Left ventricle myocardium inferior (tissue), 1 donor: ENCODE data around the gene GDF10. TPM values are rescaled to one million over a fixed set of nuclear protein-coding genes. Genes with fewer than 3 reads are reported as not detected.

Source experiments
- DNase-seq: peaks from one replicate; pipeline ENCODE4 v3.0.0-alpha.2; 2020
- H3K27ac ChIP-seq: fragments of 200-600 bp; replicated peaks from 2 replicates; pipeline ENCODE4 v1.8.0; 2021
- H3K27me3 ChIP-seq: fragments of 200-600 bp; 2 replicates; pipeline ENCODE4 v1.8.0; 2021; ENCODE audit warnings: low read depth
- H3K36me3 ChIP-seq: fragments of 200-600 bp; 2 replicates; pipeline ENCODE4 v1.8.0; 2021
- H3K4me1 ChIP-seq: fragments of 200-600 bp; 2 replicates; pipeline ENCODE4 v1.8.0; 2021
- H3K4me3 ChIP-seq: fragments of 200-600 bp; 2 replicates; pipeline ENCODE4 v1.8.0; 2021; ENCODE audit warnings: mild to moderate bottlenecking, moderate library complexity
- H3K9me3 ChIP-seq: fragments of 200-600 bp; replicated peaks from 2 replicates; pipeline ENCODE4 v1.8.0; 2021
- CTCF ChIP-seq: fragments of 200-600 bp; IDR thresholded peaks from 2 replicates; pipeline ENCODE4 v1.8.0; 2021; ENCODE audit warnings: antibody characterized with exemption, mild to moderate bottlenecking, borderline replicate concordance
- intact Hi-C: fragments of 100-400 bp; cut with micrococcal nuclease; formaldehyde crosslinking; loops from one replicate; pipeline ENCODE4 v1.11.0; 2022
- total RNA-seq: library from RNA; stranded (reverse); fragmentation: NEBNext Ultra II Directional; extraction: Animal tissue kit (Norgen Biotek cat#: 25700); gene quantifications from one replicate; pipeline ENCODE4 v1.2.1, GENCODE V29; 2021
- donor health status: DM: no; HTN: yes; CAD: no; lungs with severe emphysema.

The GDF10 gene
- total RNA-seq, 1 donor from 2014 or later, result 0.22 TPM

GRCh38 chr10:47339186-47339735, 39.3 kb downstream of the GDF10 start:
- H3K4me1 ChIP-seq, result no peaks in the 10 kb centered on the region
- no peak for DNase-seq

DNA sequence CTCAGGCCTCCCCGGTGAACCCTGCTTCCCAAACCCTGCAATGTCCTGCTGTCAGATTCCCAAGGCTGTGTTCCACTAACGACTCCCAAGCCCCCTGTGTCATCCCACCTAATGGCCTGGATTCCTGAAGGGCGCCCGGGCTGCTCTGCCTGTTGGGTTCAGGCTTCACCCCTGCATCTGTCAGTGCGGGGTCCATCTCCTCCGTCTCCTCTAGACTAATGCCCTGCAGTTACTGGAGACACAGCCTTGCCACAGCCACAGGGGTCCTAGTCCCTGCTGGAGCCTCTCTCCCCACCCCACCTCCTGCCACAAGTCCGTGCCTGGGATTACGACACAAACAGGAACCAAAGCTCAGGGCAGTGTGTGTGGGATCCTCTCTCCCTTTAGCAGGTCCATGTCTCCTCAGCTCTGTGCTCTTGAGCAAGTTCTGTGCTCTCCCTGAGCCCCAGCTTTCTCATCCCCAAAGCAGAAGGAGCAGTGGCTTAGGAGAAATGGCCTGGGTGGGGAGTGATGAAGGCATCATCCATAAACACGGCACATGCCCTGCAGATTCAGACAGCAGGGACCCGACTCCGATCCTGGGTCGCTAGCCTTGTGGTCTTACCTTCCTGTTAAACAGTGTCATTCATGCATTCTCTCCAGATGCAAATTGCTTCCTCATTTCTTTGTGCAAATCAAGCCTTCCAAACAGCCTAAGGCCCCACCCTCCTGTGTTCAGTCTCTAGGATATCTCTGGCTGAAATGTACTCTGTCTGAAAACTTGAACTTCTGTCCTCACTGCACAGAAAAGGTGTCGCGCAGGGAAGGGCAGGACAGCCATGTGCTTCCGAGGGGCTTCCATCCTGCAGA, 40.0 kb downstream of the GDF10 start:
- no peaks in the 10 kb centered on the region for H3K9me3 ChIP-seq
- no peaks in the 10 kb centered on the region for H3K4me1 ChIP-seq
- no peak overlapping the region for H3K4me3 ChIP-seq
- intact Hi-C loops, result no loop called here
- no peaks in the 10 kb centered on the region for H3K36me3 ChIP-seq
- H3K27ac ChIP-seq, result no peak overlapping the region
- DNase-seq, result no peak
- peaks cover 36% of the 10 kb centered on the region for H3K27me3 ChIP-seq
- TF ChIP-seq CTCF, result no peak

More at GRCh38 chr10:47339186-47339735, 39.3 kb downstream of the GDF10 start:
- H3K9me3 ChIP-seq, result no peaks in the 10 kb centered on the region
- TF ChIP-seq CTCF, result no peak
- intact Hi-C loops, result no loop called here
- H3K27ac ChIP-seq, result no peak overlapping the region
- no peaks in the 10 kb centered on the region for H3K36me3 ChIP-seq
- H3K4me3 ChIP-seq, result no peak overlapping the region
- peaks cover 42% of the 10 kb centered on the region for H3K27me3 ChIP-seq

DNA sequence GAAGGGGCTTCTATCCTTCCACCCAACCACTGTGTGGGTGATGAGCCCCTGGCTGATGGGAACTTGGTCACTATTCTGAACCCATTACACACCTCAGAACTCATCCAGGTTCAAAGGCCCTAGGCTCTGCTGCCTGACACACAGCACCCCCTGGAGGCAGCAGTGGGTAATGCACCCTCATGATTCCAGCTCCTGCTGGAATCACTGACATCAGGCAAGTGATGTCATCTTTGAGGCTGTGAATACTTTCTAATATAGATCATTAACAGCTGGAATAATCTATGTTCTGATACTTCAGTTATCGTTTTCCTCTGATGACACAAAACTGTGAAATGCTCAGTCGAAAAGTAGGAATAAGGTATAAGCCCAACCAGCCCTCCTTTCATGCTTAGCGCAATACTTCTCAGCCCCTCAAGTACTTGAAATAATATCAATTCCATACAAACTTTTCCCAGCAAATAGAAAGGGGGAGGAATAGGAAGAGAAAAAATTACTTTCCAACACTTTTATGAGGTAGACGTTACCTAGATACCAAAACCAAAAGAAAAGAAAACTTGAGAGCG, 40.7 kb downstream of the GDF10 start:
- Histone ChIP-seq H3K4me3 (no peak overlapping the region), H3K36me3 (no peaks in the 10 kb centered on the region), H3K9me3 (no peaks in the 10 kb centered on the region), H3K27me3 (peaks cover 34% of the 10 kb centered on the region), H3K4me1 (no peaks in the 10 kb centered on the region), H3K27ac (no peak overlapping the region)
- TF ChIP-seq CTCF, result peak; percentile 94
- DNase-seq, result peak; percentile 52
- intact Hi-C loops, result no loop called here

- no peak for DNase-seq
- Histone ChIP-seq H3K4me1 (no peaks in the 10 kb centered on the region), H3K9me3 (no peaks in the 10 kb centered on the region), H3K27ac (no peak overlapping the region), H3K36me3 (no peaks in the 10 kb centered on the region), H3K27me3 (peaks cover 9% of the 10 kb centered on the region), H3K4me3 (no peak overlapping the region)
- intact Hi-C loops, result no loop called here
- TF ChIP-seq CTCF, result no peak
Measured at GRCh38 chr10:47344996-47345870, 45.2 kb downstream of the GDF10 start.
